WTC11 (cell line): ENCODE data around the gene GET4.

ENCODE experiments used
- CTCF ChIP-seq: fragments of 200-600 bp; IDR thresholded peaks from 2 replicates; pipeline ENCODE4 v1.8.0; 2022; ENCODE audit warnings: antibody characterized with exemption
- EMX1 ChIP-seq: fragments of 250-450 bp; sonication (Bioruptor Pico); IDR thresholded peaks from 2 replicates; pipeline ENCODE4 v1.8.0; 2021; ENCODE audit warnings: mild to moderate bottlenecking
- ZNF317 ChIP-seq: sonication (generic); formaldehyde crosslinking; IDR thresholded peaks from 2 replicates; pipeline ENCODE4 v1.8.1; 2023; ENCODE audit warnings: low read depth, mild to moderate bottlenecking, moderate library complexity, missing genetic modification reagents, borderline replicate concordance

GRCh38 chr7:867001-867405 is 9.4 kb upstream of the GET4 start:
- TF ChIP-seq CTCF (no peak), EMX1 (CRISPR knock-in tag) (no peak), ZNF317 (CRISPR knock-in tag) (no peak)
